GM03348 (cell line): ENCODE measurements around the gene FOXN3.

Experiments used
- DNase-seq: peaks from one replicate; pipeline ENCODE4 v3.0.0; 2012; ENCODE audit warnings: low spot score

FOXN3 gene

GRCh38 chr14:89331398-89331797 lies 85.6 kb downstream of the FOXN3 start:
- no peak for DNase-seq

- DNase-seq: peak; percentile 88
Measured at GRCh38 chr14:89330236-89331002, 86.6 kb downstream of the FOXN3 start.

- no peak for DNase-seq
Measured at GRCh38 chr14:89327771-89328212, 89.2 kb downstream of the FOXN3 start.

GRCh38 chr14:89325959-89326358 lies 91.1 kb downstream of the FOXN3 start:
- DNase-seq: no peak

- no peak for DNase-seq
Measured at GRCh38 chr14:89325299-89325883, 91.6 kb downstream of the FOXN3 start.

GRCh38 chr14:89324501-89325298 lies 92.3 kb downstream of the FOXN3 start:
- DNase-seq: no peak

DNA sequence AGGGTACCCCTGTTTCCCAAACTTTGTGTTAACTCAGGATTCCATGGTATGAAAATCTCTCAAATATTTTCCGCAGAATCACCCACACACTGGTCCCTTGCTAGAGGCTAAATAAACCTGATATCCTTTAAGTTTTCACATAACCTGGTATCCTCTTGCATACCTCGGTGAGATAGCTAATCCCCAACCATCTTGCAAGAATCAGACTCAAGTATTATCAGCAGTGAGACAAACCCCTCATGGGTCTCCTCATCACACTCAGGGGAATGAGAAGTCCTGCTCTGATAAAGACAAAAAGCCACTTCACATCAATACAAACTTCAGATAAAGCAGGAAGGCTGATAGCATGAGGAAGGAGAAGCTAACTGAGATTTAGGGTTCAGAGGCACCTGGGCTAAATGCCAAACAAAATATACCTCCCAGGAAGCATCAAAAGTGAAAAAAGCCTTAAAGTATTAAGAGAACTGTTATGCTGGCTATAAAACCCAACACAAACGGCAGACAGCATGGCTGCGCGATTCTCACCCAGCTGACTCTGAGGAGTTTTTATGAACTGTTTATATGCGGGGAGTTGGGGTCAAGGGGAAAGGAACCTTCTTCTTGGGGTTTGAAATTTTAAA lies 96.5 kb downstream of the FOXN3 start:
- DNase-seq: no peak

DNA sequence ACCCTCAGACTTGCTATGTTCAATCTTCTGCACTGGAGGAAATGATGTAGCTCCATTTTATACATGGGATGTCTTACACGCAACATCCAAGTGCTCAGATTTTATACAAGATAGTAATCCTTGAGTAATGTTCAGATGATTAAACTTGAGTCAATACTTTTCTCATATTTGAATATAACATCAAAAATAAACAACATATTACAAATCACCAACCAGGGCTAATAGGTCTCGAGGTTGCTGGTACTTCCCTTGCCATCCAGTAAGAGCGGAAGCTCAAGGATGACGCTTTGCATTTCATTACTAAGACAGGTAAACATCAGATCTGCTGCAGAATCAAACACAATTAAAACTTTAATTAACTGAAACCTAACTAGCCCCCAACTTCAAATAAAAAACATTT lies 97.3 kb downstream of the FOXN3 start:
- DNase-seq: no peak

DNA sequence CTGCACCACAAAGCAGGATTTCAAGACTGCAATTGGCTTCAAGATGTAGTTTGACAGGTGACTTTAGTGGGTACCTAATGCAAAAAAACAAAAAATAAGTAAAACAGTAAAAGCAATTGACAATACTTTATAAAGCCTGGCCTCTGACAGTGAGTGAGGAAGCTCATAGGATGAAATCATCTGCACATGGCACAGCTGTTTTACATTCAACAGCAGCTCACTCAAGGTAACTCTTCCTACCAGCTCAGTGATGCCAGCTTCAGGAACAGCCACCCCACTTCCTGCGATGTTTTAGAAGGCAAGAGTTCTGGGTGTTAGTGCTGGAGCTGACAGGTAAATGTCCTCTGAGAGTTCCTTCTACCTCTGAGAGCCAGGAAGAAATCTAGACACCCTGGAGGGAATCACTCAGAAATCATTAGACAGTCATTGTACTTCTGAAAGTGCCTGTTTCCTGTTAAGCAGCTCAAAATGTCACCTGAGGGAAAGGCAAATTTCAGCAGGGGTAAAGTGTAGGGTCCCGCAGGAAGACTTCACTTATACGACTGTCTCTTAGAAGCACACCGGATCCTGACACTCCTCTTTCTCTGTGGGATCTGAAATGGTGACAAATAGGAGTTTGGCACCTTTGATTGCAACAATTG lies 99.9 kb downstream of the FOXN3 start:
- no peak for DNase-seq

GRCh38 chr14:89315493-89316470 lies 101.3 kb downstream of the FOXN3 start:
- no peak for DNase-seq

GRCh38 chr14:89314274-89314673 lies 102.8 kb downstream of the FOXN3 start:
- DNase-seq: no peak

GRCh38 chr14:89312932-89313331 lies 104.1 kb downstream of the FOXN3 start:
- no peak for DNase-seq

- no peak for DNase-seq
Measured at GRCh38 chr14:89310211-89310610, 106.8 kb downstream of the FOXN3 start.

- DNase-seq: no peak
Measured at GRCh38 chr14:89309670-89310177, 107.3 kb downstream of the FOXN3 start.

- peak; percentile 27 for DNase-seq
Measured at GRCh38 chr14:89308232-89308959, 108.6 kb downstream of the FOXN3 start.

GRCh38 chr14:89307409-89307808 lies 109.6 kb downstream of the FOXN3 start:
- DNase-seq: no peak

GRCh38 chr14:89304972-89305703 lies 111.9 kb downstream of the FOXN3 start:
- DNase-seq: peak; percentile 64

- no peak for DNase-seq
Measured at GRCh38 chr14:89304561-89304960, 112.5 kb downstream of the FOXN3 start.
